KOPT-K1 (cell line): ENCODE results near the gene POU3F1.

Source experiments
- H3K27ac ChIP-seq: fragments of 200-600 bp; sonication (generic); 2 replicates; pipeline ENCODE4 v1.5.1; 2016; ENCODE audit warnings: antibody characterized with exemption, mild to moderate bottlenecking, low read depth, low read length; ENCODE audit not compliant: poor library complexity, severe bottlenecking
- H3K36me3 ChIP-seq: fragments of 200-600 bp; sonication (generic); 2 replicates; pipeline ENCODE4 v1.5.1; 2017; ENCODE audit warnings: antibody characterized with exemption, mild to moderate bottlenecking, low read length, moderate library complexity; ENCODE audit not compliant: insufficient read depth
- H3K9me3 ChIP-seq: fragments of 200-600 bp; sonication (generic); 2 replicates; pipeline ENCODE4 v1.5.1; 2017; ENCODE audit warnings: antibody characterized with exemption, low read length, mild to moderate bottlenecking; ENCODE audit not compliant: insufficient read depth, poor library complexity, severe bottlenecking

POU3F1 gene

DNA sequence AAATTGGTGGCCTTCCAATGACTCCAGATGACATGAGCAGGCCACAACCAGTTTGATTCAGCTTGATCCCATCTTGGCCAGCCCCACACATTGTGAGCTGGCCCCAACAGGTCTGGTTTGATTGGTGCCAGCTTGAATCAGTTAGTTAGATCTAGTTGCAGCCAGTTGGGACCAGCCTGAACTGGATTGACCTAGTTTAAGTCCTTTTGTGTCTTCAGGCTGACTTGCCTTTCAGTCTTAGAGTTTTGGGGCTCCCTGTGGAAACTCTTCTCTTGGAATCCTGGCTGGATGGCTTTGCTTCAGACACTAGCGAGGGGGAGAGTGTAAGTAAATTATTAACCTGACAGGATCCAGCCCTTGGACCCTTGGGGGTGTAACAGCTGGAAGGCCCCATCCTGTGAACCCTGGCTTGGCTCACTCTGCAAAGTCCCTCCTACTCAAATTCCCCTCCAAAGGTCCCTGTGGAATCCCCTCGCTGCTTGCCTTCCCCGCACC, 36.2 kb upstream of the POU3F1 start:
- Histone ChIP-seq H3K36me3 (no peaks in the 10 kb centered on the region), H3K27ac (no peak overlapping the region), H3K9me3 (no peaks in the 10 kb centered on the region)

DNA sequence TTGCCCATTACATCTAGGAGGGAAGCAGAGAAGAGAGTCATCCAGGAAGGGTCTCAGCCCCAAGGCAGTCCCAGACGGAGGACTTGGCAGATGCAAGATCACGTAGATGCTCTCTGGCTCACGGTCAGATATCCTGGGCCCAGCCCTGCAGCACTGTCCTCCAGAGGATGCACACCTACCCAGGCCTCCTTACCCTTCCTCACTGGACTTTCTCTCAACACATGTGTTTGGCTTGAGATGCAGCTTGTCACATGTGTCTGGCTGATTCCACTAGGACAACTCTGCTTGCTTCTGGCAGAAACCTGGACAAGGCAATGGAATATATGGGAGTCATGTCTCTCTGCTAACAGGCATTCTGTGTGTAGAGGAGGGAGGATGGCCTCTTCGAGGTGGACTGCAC, 32.4 kb upstream of the POU3F1 start:
- Histone ChIP-seq H3K9me3 (no peaks in the 10 kb centered on the region), H3K36me3 (no peaks in the 10 kb centered on the region), H3K27ac (no peak overlapping the region)

DNA sequence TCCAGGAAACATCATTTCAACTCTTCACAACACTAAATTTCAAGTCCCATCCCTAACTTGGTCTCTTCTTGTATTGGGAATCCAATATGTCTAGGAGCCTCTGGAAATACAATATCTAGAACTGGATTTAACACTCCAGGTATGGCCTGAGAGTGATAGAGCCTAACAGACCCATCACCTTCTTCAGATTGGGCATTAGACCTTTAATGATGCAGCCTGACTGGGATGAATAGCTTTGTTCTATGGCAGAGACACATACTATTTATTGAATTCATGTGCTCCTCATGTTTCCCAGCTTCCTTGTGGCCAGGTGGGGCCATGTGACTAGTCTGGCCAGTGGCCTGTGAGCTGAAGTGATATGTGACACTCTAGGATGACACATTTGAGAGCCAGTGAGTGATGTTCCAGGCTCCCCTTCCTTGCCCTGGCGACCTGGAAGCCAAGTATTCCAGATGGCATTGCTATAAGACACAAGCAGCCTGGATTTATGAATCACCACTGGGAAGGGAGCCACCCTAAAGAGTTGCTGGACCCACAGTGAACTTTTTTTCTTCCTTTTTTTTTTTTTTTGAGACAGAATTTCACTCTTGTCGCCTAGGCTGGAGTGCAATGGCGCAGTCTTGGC, 31.0 kb upstream of the POU3F1 start:
- Histone ChIP-seq H3K9me3 (no peaks in the 10 kb centered on the region), H3K27ac (no peak overlapping the region), H3K36me3 (no peaks in the 10 kb centered on the region)

DNA sequence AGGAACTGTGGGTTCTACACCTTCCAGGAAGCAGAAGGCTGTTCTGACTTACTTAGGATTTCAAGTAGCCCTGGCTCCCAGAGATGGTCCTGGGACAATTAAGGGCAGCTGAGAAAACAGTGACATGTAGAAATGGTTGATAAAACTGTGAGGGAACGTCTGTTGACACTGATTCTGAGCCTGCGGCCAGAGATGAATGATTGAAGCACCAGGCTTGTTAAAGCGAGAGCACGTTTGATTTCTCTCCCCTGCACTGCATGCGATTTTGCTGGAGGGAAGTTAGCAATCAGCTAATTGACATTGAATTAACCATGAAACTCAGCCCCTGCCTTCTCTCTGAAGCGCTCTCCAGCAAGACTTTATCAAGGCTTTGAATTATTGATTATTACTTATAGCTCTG, 29.9 kb upstream of the POU3F1 start:
- no peaks in the 10 kb centered on the region for H3K36me3 ChIP-seq
- H3K9me3 ChIP-seq: no peaks in the 10 kb centered on the region
- no peak overlapping the region for H3K27ac ChIP-seq

DNA sequence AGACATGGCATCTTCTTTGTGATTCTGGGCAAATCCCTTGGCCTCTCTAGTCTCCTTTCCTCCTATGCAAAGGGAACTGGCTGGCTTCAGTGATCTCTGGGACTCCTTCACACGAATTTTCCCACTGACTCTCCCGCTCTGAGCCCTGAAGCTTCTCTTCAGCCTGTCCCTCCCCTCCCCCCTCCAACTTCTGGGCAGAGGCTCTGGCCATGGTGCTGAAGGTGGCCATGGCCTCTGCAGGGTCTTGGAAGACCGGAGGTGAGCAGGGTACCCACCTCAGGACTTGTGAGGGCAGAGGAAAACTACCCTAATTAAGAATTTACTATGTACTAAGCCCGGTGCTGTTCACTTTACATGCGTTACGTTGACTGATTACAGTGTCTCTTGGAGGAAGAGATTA, 29.4 kb upstream of the POU3F1 start:
- Histone ChIP-seq H3K27ac (no peak overlapping the region), H3K36me3 (no peaks in the 10 kb centered on the region), H3K9me3 (no peaks in the 10 kb centered on the region)

DNA sequence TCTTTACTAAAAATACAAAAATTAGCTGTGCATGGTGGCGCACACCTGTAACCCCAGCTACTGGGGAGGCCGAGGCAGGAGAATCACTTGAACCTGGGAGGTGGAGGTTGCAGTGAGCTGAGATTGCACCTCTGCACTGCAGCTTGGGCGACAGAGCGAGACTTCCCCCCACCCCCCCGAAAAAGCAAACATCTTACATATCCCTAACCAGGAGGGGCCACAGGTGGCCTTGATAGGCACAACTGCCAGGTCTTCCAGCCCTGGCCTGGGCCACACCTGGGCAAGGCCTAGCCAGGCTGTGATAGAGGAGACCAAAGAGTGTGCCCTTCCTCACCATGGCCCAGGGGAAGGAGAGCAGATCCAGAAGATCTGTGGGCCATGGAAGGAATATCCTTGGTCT, 28.6 kb upstream of the POU3F1 start:
- Histone ChIP-seq H3K36me3 (no peaks in the 10 kb centered on the region), H3K9me3 (no peaks in the 10 kb centered on the region), H3K27ac (no peak overlapping the region)

DNA sequence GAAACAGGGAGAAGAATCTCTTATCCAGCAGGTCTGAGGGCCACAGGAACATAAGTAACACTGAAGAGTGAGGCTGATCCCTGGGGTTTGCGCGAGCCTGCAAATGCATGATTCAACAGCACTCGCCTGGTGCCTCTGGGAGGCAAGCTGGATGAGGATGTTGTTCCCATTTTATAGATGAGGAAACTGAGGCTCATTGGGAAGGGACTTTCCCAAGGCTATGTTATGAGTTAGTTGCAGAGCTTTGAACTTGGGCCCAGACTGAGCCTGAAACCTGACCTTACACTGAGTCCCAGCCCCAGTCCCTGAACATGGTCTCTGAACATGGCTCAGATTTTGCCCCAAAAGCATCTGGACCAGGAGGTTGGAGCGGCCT, 27.7 kb upstream of the POU3F1 start:
- Histone ChIP-seq H3K27ac (no peak overlapping the region), H3K9me3 (no peaks in the 10 kb centered on the region), H3K36me3 (no peaks in the 10 kb centered on the region)

DNA sequence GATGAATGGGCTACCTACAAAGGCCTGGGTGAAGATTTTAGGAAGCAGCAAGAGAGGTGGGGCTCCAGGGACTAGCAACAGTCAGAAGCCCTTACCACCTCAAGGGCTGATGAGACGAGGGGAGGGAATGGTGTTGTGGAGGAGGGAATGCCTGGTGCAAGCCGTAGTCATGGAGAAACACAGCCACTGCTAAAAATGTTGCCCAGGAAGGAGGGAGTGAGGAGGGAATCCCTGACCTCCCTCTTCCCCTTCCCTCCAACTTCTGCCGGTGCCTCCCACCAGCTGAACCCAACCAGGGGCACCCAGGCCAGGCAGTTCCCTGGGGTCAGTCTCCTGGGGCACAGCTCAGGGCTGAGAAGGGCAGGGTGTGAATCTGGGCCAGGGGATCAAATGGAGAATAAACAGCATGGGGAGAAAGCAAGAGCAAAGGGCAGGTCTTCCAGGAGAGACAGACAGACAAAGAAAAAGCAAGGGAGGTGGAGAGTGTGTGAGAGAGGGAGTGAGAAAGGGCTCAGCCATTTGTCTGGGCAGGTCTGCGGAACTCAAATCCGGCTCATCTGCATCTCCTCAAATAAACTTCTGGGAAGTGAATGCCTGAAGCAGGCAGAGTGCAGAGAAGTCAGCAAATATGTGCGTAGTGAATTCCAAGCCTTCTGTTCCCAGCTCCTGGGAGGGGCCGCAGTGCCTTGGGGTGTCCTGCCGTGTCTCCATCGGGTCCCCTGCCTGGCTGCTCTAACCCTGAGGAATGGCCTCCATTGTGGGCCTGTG, 27.1 kb upstream of the POU3F1 start:
- Histone ChIP-seq H3K9me3 (no peaks in the 10 kb centered on the region), H3K36me3 (no peaks in the 10 kb centered on the region), H3K27ac (no peak overlapping the region)

DNA sequence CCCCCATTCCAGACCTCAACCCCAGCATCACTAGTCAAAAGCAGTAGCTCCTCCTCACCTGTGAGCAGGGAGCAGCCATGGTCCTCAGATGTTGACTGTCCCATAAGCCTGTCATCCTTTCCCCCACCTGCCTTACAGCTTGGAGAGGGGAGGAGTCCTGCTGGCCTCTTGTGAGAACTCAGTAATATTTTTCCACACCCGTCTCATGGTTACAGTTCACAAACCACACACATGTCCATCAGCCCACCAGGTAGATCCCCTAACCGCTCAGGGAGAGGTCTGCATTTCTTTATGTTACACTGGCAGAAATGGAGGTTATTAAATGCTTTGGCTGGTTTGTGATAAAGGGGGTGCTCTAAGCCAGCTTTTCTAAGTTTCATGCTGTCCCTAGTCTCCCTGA, 26.3 kb upstream of the POU3F1 start:
- H3K9me3 ChIP-seq: no peaks in the 10 kb centered on the region
- H3K27ac ChIP-seq: no peak overlapping the region
- H3K36me3 ChIP-seq: no peaks in the 10 kb centered on the region

DNA sequence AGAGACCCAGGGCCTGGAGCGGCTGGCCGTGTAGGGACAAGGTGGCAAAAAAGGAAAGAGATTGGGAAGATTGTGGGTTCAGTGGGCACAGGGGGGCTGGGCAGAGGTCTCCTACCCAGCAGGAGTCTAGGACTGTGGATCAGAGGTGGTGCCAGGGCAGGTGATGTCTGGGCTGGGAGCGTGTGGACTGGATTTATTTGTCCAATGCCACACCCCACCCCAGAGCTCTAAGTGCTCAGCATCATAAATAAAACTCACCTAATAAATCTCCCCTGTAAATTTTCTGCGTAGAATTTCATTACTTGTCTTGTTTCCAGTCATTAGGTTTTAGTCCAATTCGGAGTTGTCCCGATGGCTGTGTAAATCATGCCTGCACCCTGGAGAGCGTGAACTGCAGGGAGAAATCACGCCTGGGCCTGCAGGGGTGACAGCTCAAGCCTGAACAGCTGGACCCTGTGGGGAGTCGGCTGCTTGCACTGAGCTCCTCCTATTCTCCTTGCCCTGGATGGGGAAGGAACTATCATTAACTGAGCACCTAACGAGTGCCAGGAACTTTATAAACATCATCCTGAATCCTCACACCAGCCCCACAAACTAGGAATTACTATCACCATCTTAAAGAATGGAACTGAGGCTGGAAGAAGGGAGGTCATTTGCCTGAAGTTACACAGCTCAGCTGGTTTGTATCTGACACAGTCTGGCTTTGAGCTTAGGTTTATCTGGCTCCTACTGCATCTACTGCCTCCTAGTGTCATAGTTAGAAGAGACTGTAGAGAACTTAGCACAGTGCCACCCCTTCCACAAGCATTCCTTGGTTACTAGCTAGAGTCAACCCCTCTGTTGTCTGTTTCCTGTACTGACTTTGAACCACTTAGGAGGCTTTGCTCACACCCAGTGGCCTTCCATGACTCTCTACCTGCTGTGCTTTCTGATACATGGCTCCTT, 25.0 kb upstream of the POU3F1 start:
- Histone ChIP-seq H3K36me3 (no peaks in the 10 kb centered on the region), H3K27ac (no peak overlapping the region), H3K9me3 (no peaks in the 10 kb centered on the region)

DNA sequence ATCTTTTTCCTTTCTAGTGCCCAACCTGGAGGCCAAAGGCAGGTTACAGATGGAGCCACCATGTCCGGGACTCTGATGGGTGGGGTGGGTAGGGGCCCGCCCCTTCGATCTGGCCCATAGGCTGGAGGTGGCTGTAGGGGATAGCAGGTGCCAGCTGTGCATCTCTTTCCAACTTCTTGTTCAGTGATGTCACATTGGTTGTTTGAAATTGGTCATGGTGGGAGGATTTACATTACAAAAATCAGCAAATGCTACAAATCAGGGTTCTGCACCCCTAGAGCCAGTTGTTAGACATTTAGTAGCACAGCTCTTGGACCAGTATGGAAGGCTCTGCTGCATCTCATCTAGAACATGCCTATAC, 22.4 kb upstream of the POU3F1 start:
- H3K36me3 ChIP-seq: no peaks in the 10 kb centered on the region
- H3K27ac ChIP-seq: no peak overlapping the region
- no peaks in the 10 kb centered on the region for H3K9me3 ChIP-seq

DNA sequence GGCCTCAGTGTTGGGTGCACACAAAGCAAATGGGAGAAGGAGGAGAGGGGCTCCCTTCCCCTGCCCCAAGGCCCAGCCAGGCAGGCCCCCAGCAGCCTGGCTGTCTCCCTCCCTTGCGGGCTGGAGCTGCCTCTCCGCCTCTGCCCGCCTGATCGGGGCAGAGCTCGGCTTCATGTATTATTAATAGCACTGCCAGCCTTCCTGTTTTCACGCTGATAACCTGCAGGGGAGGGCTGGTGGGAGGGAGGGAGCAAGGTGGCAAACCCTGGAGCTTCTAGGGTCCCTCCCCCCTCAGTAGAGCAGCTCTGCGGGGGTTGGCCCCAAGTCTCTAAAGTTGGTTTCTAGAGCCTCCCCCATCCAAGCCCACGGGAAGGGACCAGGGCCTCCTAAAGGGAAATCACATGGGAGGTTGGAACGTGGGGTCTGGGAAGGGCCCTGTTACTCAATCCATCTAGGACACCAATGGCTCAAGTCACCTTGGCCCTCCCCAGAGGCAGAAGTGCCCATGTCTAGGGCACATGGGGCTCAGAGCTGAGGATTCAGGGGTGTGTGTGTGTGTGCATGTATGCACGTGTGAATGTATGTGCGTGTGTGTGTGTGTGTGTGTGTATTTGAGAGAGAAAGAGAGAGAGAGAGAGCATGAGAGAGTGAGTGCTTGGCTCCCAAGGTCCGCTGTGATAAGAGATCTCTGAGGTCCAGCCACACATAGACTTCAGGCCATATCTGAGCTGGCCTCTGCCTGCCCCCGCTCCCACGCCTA, 21.8 kb upstream of the POU3F1 start:
- no peak overlapping the region for H3K27ac ChIP-seq
- no peaks in the 10 kb centered on the region for H3K9me3 ChIP-seq
- H3K36me3 ChIP-seq: no peaks in the 10 kb centered on the region

DNA sequence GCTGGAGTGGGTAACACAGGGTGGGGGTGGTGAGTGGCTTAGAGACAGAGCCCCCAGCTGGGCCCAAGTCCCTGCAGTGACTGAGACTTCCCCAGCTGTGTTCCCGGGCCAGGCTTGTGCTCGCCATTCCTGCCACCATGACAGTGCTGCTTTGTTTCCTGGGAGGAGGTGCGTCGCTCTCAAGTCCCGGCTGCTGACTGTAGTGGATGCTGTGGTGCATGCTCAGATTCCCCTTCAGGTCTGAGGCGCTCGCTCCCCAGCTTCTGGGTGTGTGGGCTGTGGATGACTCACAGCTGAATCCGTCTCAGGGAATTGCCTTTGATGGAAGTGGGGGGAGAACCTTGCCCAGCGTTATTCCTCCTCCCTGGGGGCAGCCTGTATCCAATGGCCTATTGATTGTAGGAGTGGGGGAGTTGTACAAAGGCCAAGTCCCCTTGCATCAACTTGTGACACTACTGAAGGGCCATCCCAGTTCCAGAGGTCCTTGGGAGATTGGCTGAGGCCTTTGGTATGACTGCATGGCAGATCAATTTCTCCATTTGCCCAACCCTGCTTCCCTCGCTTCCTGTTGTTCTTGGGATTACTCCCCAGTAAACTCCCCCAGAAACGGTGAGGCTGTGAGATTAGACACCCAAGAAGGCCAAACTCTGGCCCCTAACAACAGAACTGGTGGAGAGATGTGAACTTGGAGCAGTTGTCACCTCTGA, 17.8 kb upstream of the POU3F1 start:
- Histone ChIP-seq H3K36me3 (no peaks in the 10 kb centered on the region), H3K9me3 (no peaks in the 10 kb centered on the region), H3K27ac (no peak overlapping the region)

DNA sequence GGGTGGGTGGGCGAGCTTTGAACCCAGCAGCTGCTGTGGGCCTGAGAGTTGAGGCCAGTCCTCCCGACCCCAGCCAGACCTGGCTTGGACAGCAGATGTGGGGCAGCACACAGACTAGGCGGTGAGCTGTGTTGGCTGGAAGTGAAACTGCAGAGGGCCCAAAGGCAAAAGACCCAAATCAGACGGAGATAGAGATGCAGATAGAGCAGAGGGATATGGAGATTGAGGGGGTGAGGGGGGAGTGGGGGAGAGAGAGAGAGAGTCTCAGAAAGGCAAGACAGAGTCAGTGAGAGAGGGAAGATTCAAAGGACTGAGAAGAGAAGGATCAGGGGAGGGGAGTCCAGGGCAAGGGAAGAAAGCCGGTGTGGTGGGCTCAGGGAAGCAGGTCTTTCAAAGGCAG, 17.0 kb upstream of the POU3F1 start:
- H3K36me3 ChIP-seq: no peaks in the 10 kb centered on the region
- no peak overlapping the region for H3K27ac ChIP-seq
- H3K9me3 ChIP-seq: no peaks in the 10 kb centered on the region
